OCI-LY1 (cell line): ENCODE measurements around the gene SLC2A13.

Experiments
- H2AFZ ChIP-seq: fragments of 200-600 bp; sonication (generic), shearing (Covaris generic); 2 replicates; pipeline ENCODE4 v1.6.0; 2014; ENCODE audit warnings: antibody characterized with exemption, mild to moderate bottlenecking, low read length
- H3F3A ChIP-seq: fragments of 200-600 bp; sonication (generic), shearing (Covaris generic); 2 replicates; pipeline ENCODE4 v1.6.0; 2014; ENCODE audit warnings: mild to moderate bottlenecking, antibody characterized with exemption, low read length, moderate library complexity; ENCODE audit not compliant: insufficient read depth
- H3K27ac ChIP-seq: fragments of 200-600 bp; sonication (generic); 2 replicates; pipeline ENCODE4 v1.5.1; 2014; ENCODE audit warnings: low read length, mixed run types, mild to moderate bottlenecking, low read depth; ENCODE audit not compliant: poor library complexity, severe bottlenecking
- H3K27me3 ChIP-seq: fragments of 200-600 bp; sonication (generic); 2 replicates; pipeline ENCODE4 v1.6.0; 2014; ENCODE audit warnings: antibody characterized with exemption, mild to moderate bottlenecking, low read length, moderate library complexity; ENCODE audit not compliant: insufficient read depth
- H3K36me3 ChIP-seq: fragments of 200-600 bp; sonication (generic); 2 replicates; pipeline ENCODE4 v1.6.1; 2014; ENCODE audit warnings: mild to moderate bottlenecking, antibody characterized with exemption, low read length, moderate library complexity, mixed read lengths; ENCODE audit not compliant: insufficient read depth
- H3K4me1 ChIP-seq: fragments of 200-600 bp; sonication (generic); 2 replicates; pipeline ENCODE4 v1.5.1; 2014; ENCODE audit warnings: mild to moderate bottlenecking, low read length, moderate library complexity; ENCODE audit not compliant: insufficient read depth, severe bottlenecking
- H3K4me2 ChIP-seq: fragments of 200-600 bp; sonication (generic), shearing (Covaris generic); 2 replicates; pipeline ENCODE4 v1.6.1; 2014; ENCODE audit warnings: low read length
- H3K4me3 ChIP-seq: fragments of 200-600 bp; sonication (generic); 2 replicates; pipeline ENCODE4 v1.5.1; 2014; ENCODE audit warnings: low read length, low read depth, mild to moderate bottlenecking, mixed read lengths; ENCODE audit not compliant: poor library complexity, severe bottlenecking
- H3K79me2 ChIP-seq: fragments of 200-600 bp; shearing (Covaris generic); 2 replicates; pipeline ENCODE4 v1.6.1; 2016; ENCODE audit warnings: mixed run types, low read length, mixed read lengths; ENCODE audit not compliant: insufficient read depth
- H3K9ac ChIP-seq: fragments of 200-600 bp; sonication (generic), shearing (Covaris generic); 2 replicates; pipeline ENCODE4 v1.6.1; 2014; ENCODE audit warnings: mild to moderate bottlenecking, low read length, mixed read lengths
- H3K9me2 ChIP-seq: fragments of 200-600 bp; sonication (generic), shearing (Covaris generic); 2 replicates; pipeline ENCODE4 v1.6.1; 2014; ENCODE audit warnings: low read depth, mild to moderate bottlenecking, low read length, mixed read lengths
- H3K9me3 ChIP-seq: fragments of 200-600 bp; shearing (Covaris generic); 2 replicates; pipeline ENCODE4 v1.6.1; 2014; ENCODE audit warnings: low read length, mixed read lengths
- H4K20me1 ChIP-seq: fragments of 200-600 bp; sonication (generic), shearing (Covaris generic); 2 replicates; pipeline ENCODE4 v1.6.0; 2016; ENCODE audit warnings: mild to moderate bottlenecking, low read length; ENCODE audit not compliant: insufficient read depth
- CTCF ChIP-seq: fragments of 200-600 bp; sonication (generic), shearing (Covaris generic); IDR thresholded peaks from 2 replicates; pipeline ENCODE4 v1.5.1; 2017; ENCODE audit warnings: mild to moderate bottlenecking, antibody characterized with exemption, low read length, moderate library complexity, mixed read lengths
- EZH2 ChIP-seq: fragments of 200-600 bp; sonication (generic), shearing (Covaris generic); IDR thresholded peaks from 2 replicates; pipeline ENCODE4 v1.8.0; 2017; ENCODE audit warnings: borderline replicate concordance, mixed run types, mild to moderate bottlenecking, antibody characterized with exemption, low read length, moderate library complexity, mixed read lengths

Gene SLC2A13

GRCh38 chr12:40058721-40059190, 47.1 kb downstream of the SLC2A13 start:
- TF ChIP-seq EZH2 (no peak), CTCF (no peak)
- no peaks in the 10 kb centered on the region for H3K27me3 ChIP-seq
- no peak overlapping the region for H3K9ac ChIP-seq
- H3K27ac ChIP-seq, result no peak overlapping the region
- H4K20me1 ChIP-seq, result no peaks in the 10 kb centered on the region
- H3K4me3 ChIP-seq, result no peak overlapping the region
- no peaks in the 10 kb centered on the region for H3K79me2 ChIP-seq
- no peaks in the 10 kb centered on the region for H3K36me3 ChIP-seq
- no peak overlapping the region for H3K4me2 ChIP-seq
- no peak overlapping the region for H2AFZ ChIP-seq
- H3K9me3 ChIP-seq, result no peaks in the 10 kb centered on the region
- no peaks in the 10 kb centered on the region for H3K9me2 ChIP-seq
- H3F3A ChIP-seq, result no peaks in the 10 kb centered on the region
- no peaks in the 10 kb centered on the region for H3K4me1 ChIP-seq

- Histone ChIP-seq H3K27me3 (no peaks in the 10 kb centered on the region), H3K9me3 (no peaks in the 10 kb centered on the region), H3K9ac (no peak overlapping the region), H3K79me2 (no peaks in the 10 kb centered on the region), H3K9me2 (no peaks in the 10 kb centered on the region), H3K4me3 (no peak overlapping the region), H3K4me1 (no peaks in the 10 kb centered on the region), H4K20me1 (no peaks in the 10 kb centered on the region), H2AFZ (no peak overlapping the region), H3K4me2 (no peak overlapping the region), H3F3A (no peaks in the 10 kb centered on the region), H3K36me3 (no peaks in the 10 kb centered on the region), H3K27ac (no peak overlapping the region)
- TF ChIP-seq CTCF (no peak), EZH2 (no peak)
Measured at GRCh38 chr12:40056373-40056772, 49.5 kb downstream of the SLC2A13 start.

- Histone ChIP-seq H3K27ac (no peak overlapping the region), H3K79me2 (no peaks in the 10 kb centered on the region), H3K9ac (no peak overlapping the region), H3K4me2 (no peak overlapping the region), H3K9me2 (no peaks in the 10 kb centered on the region), H3K4me1 (no peaks in the 10 kb centered on the region), H3F3A (no peaks in the 10 kb centered on the region), H3K27me3 (no peaks in the 10 kb centered on the region), H3K4me3 (no peak overlapping the region), H4K20me1 (no peaks in the 10 kb centered on the region), H3K9me3 (no peaks in the 10 kb centered on the region), H2AFZ (no peak overlapping the region), H3K36me3 (no peaks in the 10 kb centered on the region)
- TF ChIP-seq CTCF (no peak), EZH2 (no peak)
Measured at GRCh38 chr12:40055776-40056175, 50.1 kb downstream of the SLC2A13 start.
